Astrocyte (in vitro differentiated cells and primary cell): ENCODE data around the gene CDHR2.

Experiments
- EZH2 ChIP-seq: IDR thresholded peaks from 2 replicates; pipeline ENCODE4 v1.6.1; 2012; ENCODE audit warnings: mild to moderate bottlenecking, low read length, inconsistent platforms; ENCODE audit not compliant: insufficient read depth
- TF ChIP-seq, protein P1 (sequence below): IDR thresholded peaks from 2 replicates; pipeline ENCODE4 v1.5.1; 2011; ENCODE audit warnings: low read depth, mild to moderate bottlenecking, inconsistent platforms, low read length, moderate library complexity; ENCODE audit not compliant: insufficient read depth

DNA sequence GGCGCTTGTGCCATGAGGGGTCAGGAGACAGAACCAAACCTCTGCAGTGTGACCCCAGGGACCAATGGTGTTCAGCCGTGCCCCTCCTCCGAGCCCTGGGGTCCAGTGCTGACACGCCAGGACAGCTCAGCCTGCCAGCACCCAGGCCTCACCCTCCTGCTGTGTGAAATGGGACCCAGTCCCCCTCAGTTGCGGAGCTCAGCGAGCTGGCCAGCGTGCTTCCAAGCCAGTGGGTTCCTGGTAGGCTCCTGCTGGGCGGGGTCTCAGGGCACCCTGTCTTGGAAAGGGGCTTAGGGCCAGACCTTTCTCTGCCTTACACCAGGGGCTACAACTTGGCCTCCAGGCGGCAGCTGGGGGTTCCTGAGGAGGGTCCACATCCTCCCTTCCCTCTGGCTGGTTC is 16.3 kb upstream of the CDHR2 start:
- TF ChIP-seq, protein P1, sequence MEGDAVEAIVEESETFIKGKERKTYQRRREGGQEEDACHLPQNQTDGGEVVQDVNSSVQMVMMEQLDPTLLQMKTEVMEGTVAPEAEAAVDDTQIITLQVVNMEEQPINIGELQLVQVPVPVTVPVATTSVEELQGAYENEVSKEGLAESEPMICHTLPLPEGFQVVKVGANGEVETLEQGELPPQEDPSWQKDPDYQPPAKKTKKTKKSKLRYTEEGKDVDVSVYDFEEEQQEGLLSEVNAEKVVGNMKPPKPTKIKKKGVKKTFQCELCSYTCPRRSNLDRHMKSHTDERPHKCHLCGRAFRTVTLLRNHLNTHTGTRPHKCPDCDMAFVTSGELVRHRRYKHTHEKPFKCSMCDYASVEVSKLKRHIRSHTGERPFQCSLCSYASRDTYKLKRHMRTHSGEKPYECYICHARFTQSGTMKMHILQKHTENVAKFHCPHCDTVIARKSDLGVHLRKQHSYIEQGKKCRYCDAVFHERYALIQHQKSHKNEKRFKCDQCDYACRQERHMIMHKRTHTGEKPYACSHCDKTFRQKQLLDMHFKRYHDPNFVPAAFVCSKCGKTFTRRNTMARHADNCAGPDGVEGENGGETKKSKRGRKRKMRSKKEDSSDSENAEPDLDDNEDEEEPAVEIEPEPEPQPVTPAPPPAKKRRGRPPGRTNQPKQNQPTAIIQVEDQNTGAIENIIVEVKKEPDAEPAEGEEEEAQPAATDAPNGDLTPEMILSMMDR, result no peak
- no peak for TF ChIP-seq EZH2
